ENCODE results near the gene NFE2L1.

Gene NFE2L1

DNA sequence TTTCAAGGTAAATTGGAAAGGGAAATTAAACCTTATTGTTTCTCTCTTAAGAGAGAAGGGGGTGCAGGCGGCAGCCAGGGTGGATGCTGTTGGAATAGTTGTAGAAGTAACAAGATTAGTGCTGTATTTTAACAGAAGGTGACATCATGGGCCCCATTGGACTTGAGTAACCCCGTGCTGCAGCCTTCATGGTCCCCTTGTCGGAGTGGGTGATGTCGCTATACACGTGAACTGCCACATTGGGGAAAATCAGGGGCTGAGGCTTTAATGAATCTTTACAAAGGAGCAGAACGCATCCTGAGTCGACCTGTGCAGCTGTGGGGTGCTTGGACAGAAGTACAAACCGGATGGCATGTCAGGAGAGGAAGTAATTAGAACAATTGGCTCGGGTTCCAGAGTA lies 62.6 kb downstream of the NFE2L1 start:
- no peak for DNase-seq
- H3K27me3 ChIP-seq, result no peaks in the 10 kb centered on the region
- no peak overlapping the region for H3K4me3 ChIP-seq (ENCODE audit: low read depth, low read length)
- H3K4me1 ChIP-seq, result peaks cover 3% of the 10 kb centered on the region
- H3K9me3 ChIP-seq, result no peaks in the 10 kb centered on the region
- TF ChIP-seq CTCF (IDR thresholded peaks at IDR 0.05; ENCODE audit: low read depth, low read length), result no peak
- peaks cover 5% of the 10 kb centered on the region; the same call in 1 of the 2 replicates for H3K36me3 ChIP-seq
